Mesodermal cell (in vitro differentiated cells): ENCODE data around the gene EEF1AKMT1.
A peak's percentile ranks its signal among the peaks of the same experiment; 100 is the strongest.

ENCODE experiments used
- H3K27ac ChIP-seq: 2 replicates; pipeline ENCODE4 v1.7.0; 2013; ENCODE audit warnings: mild to moderate bottlenecking, low read depth, low read length, moderate library complexity; ENCODE audit not compliant: severe bottlenecking
- H3K36me3 ChIP-seq: 2 replicates; pipeline ENCODE4 v1.7.1; 2013; ENCODE audit warnings: mild to moderate bottlenecking, low read length, moderate library complexity; ENCODE audit not compliant: control insufficient read depth, insufficient read depth
- H3K4me1 ChIP-seq: one replicate; pipeline ENCODE4 v1.7.1; 2013; ENCODE audit warnings: mild to moderate bottlenecking, low read length; ENCODE audit not compliant: insufficient read depth, control insufficient read depth, poor library complexity, severe bottlenecking
- H3K4me3 ChIP-seq: 2 replicates; pipeline ENCODE4 v1.7.0; 2013; ENCODE audit warnings: low read length, control low read depth, mild to moderate bottlenecking; ENCODE audit not compliant: insufficient read depth, poor library complexity, severe bottlenecking; ENCODE audit errors: extremely low read depth
- H3K9me3 ChIP-seq: 2 replicates; pipeline ENCODE4 v1.7.1; 2013; ENCODE audit warnings: mild to moderate bottlenecking, low read length, moderate library complexity; ENCODE audit not compliant: control insufficient read depth
- WGBS, 2 experiments: methylation state at CpG; one replicate each; pipeline ENCODE4 v1.1.5; 2013; ENCODE audit warnings: missing lambda C conversion rate in 2 of 2; ENCODE audit not compliant: insufficient coverage in 2 of 2; 5-methylcytosine and 5-hydroxymethylcytosine counted together

The EEF1AKMT1 gene

DNA sequence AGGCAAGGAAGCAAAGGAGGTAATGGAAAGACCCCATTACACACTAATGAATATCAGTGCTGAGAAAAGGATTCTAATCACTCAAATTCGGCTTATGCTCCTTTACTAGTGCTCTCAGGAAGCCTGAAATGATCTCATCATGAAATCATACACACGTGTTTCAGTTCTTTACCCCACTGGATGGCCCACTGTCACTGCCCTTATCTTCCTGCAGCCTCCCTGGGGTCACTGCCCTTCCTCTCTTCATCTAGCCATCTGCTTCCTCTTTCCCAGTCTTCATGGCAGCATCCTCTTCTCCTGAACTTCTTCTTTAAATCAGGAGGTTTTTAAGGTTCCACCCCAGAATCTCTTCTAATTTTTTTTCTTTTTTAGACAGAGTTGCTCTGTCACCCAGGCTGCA is 27.9 kb upstream of the EEF1AKMT1 start:
- no peak overlapping the region for H3K27ac ChIP-seq
- 66 to 71% methylated on average over 2 of the region's 2 CpGs for WGBS, 2 experiments

DNA sequence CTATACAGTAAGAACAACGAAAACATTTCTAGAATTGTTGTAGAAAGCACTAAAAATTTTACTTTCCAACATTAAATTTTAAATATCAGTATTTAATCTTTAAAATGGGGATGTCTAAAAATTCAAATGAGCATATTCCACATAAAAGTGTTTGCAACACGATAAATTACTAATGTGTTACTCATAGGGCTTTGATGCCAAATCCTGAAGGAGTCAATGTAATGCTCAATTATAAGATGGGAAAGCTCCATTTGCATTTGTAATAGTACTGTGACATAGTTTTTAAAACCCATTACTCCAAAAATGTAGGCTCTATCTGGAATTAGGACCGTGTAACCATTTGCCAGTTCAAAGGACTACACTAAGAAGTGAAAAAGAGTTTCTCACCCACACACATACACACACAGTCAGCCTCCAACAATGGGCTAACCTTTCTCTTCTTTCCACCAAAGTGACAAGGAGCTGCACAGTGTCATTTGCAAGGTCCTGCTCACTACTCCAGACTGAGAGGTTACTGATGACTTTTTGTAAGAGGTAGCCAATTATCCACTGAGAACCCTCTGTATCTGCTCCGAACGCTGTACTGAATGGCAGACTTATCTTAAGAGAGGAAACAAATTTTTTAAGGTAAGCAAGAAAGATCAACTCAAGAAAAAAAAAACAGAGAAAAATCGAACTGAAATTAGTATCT is 26.1 kb upstream of the EEF1AKMT1 start:
- H3K36me3 ChIP-seq = peaks cover 24% of the 10 kb centered on the region
- no peak overlapping the region for H3K27ac ChIP-seq
- WGBS, 2 experiments = 91 to 93% methylated on average over 2 to 3 of the region's 6 CpGs
- H3K4me3 ChIP-seq = no peak overlapping the region
- H3K4me1 ChIP-seq = peaks cover 19% of the 10 kb centered on the region
- H3K9me3 ChIP-seq = no peaks in the 10 kb centered on the region

More for the DNA sequence above, 27.9 kb upstream of the EEF1AKMT1 start:
- H3K36me3 ChIP-seq = peaks cover 16% of the 10 kb centered on the region
- no peaks in the 10 kb centered on the region for H3K9me3 ChIP-seq
- no peak overlapping the region for H3K4me3 ChIP-seq
- peaks cover 19% of the 10 kb centered on the region for H3K4me1 ChIP-seq

DNA sequence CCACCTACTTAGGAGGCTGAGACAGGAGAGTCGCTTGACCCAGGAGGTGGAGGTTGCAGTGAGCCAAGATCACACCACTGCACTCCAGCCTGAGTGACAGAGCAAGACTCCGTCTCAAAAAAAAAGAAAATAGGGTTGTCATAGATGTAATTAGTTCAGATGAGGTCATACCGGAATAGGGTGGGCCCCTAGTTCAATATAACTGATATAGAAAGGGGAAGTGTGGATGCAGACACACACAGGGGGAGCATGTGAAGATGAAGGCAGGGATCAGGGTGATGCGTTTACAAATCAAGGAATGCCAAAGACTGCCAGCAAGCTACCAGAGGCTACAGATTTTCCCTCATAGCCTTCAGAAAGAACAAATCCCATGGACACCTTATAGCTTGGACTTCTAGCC is 24.3 kb upstream of the EEF1AKMT1 start:
- H3K9me3 ChIP-seq = no peaks in the 10 kb centered on the region
- H3K4me3 ChIP-seq = no peak overlapping the region
- peaks cover 32% of the 10 kb centered on the region for H3K36me3 ChIP-seq
- 88 to 100% methylated on average over 3 of the region's 4 CpGs for WGBS, 2 experiments
- peaks cover 19% of the 10 kb centered on the region for H3K4me1 ChIP-seq
- H3K27ac ChIP-seq = no peak overlapping the region

DNA sequence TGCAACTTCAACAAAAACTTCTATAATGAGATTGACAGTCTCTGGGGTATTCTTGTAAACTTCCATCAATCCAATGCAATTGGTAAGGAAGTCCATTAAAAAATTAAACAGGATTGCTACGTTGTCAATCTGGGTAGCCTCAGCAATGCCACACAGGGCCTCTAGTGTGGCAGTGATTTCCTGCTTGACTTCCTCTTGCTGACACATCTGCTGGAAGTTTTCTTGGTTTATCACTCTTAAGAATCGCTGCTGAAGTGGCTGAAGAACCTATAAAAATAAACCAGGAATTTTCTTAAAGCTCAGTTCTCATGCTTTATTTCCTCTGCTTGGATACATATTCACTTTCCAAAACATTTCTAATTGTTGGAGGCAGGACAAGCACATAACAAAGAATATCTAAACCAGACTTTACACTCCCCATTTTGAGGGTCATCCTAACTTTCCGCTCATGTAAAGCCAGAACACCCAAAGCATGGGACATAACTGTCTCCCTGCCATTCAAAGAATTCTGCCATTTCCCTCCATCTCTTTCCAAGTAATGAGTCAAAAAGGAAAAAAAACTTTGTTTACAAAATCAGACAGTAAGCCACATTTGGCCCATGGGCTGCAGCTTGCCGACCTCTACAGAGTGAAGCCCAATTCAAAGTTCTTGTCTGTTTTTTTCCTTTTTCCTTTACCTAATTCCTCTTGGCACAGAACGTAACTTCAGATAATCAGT is 23.2 kb upstream of the EEF1AKMT1 start:
- peak overlapping the region; percentile 51 for H3K27ac ChIP-seq
- peaks cover 17% of the 10 kb centered on the region for H3K4me1 ChIP-seq
- no peak overlapping the region for H3K4me3 ChIP-seq
- H3K9me3 ChIP-seq = no peaks in the 10 kb centered on the region
- peaks cover 32% of the 10 kb centered on the region for H3K36me3 ChIP-seq
- WGBS, 2 experiments = 86 to 93% methylated on average over 3 to 4 of the region's 5 CpGs

DNA sequence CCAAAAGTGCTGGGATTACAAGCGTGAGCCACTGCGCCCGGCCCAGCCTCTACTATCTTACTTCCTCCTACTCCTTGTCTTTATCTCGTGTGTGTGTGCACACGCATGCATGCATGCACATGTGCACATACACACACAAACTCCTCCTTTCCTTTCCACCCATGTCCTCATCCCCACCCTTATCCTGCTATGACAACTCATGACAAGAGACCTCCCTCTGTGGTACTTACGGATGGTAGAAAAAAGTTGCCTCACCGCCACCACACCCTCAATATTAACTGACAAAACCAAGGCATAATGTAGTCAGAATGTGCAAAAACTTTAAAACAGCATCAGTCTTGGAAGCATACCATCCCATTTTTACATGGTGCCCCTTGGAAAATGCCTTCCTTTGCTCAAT is 15.9 kb upstream of the EEF1AKMT1 start:
- Histone ChIP-seq H3K4me1 (no peaks in the 10 kb centered on the region), H3K27ac (no peak overlapping the region), H3K9me3 (no peaks in the 10 kb centered on the region), H3K4me3 (no peak overlapping the region), H3K36me3 (peaks cover 46% of the 10 kb centered on the region)
- 89 to 96% methylated on average over 5 to 7 of the region's 7 CpGs for WGBS, 2 experiments

DNA sequence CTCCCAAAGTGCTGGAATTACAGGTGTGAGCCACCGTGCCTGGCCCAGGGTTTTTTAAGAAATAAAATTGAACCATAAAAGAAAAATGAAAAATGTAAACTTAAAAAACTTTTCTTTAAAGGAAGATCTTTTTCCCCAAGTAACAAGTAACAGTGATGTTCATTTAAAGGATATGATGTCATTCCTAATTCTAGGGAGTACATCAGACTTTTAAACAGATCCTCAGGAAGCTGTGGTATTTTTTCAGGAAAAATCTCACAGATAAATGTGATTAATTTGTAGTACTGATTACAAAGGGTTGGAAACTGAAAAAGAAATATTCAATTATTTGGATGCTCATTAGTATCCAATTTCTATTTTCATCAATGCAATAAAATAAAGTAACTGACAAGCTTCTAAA is 14.6 kb upstream of the EEF1AKMT1 start:
- Histone ChIP-seq H3K36me3 (peaks cover 39% of the 10 kb centered on the region), H3K4me3 (no peak overlapping the region), H3K27ac (no peak overlapping the region), H3K4me1 (no peaks in the 10 kb centered on the region), H3K9me3 (no peaks in the 10 kb centered on the region)
- no CpG with 5 or more reads among the region's 1 CpG for WGBS, 2 experiments

DNA sequence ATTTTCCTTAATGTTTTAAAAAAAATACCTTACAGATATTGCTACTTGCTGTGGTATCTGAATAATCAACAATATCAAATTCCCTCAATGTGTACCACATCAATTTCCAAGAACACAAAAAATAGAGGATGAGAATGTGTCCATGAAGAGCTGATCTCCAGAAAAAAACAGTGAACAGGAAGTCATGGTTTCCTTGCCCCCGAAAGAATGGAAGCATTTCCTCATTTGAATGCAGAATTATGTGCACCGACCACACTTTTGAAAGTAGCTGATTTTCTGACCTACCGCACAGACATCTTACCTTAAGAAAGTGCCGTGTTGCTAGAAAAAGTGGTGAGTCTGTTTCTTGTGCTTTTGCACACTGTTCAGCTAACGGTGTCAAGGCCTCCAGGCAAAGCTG is 13.4 kb upstream of the EEF1AKMT1 start:
- H3K27ac ChIP-seq = no peak overlapping the region
- H3K36me3 ChIP-seq = peaks cover 50% of the 10 kb centered on the region
- H3K4me3 ChIP-seq = no peak overlapping the region
- H3K4me1 ChIP-seq = no peaks in the 10 kb centered on the region
- H3K9me3 ChIP-seq = no peaks in the 10 kb centered on the region
- 94 to 100% methylated on average over 2 to 5 of the region's 5 CpGs for WGBS, 2 experiments

DNA sequence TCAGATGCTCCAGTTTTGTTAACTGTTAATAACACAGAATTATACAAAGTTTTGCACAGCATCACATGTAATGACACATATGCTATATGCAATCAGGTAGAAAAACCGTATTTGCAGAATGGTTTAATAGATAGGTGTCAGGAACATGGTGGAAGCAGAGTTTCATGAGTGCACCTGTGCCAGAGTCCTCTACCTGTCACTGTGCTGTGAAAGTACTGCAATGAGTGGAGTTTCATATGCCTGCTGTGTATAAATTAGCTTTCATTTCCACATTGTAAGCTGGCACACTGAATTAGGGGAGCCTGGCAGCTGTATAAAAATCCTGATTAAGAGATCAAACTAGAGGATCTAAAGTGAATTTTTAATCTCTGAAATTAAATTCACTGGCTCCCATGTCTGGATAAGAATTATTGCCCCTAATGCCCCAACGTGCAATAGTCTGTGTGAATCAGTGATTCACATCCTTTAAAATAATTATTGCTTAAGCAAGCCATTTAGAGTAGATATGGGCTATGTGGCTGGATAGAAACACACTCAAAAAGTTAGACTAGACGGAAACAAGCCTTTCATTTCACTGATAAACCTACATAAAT is 8.5 kb upstream of the EEF1AKMT1 start:
- Histone ChIP-seq H3K9me3 (no peaks in the 10 kb centered on the region), H3K27ac (no peak overlapping the region), H3K4me3 (no peak overlapping the region), H3K4me1 (no peaks in the 10 kb centered on the region), H3K36me3 (peaks cover 37% of the 10 kb centered on the region)
- whole genome bisulfite sequencing, 2 experiments = 88 to 100% methylated on average over 1 of the region's 3 CpGs

DNA sequence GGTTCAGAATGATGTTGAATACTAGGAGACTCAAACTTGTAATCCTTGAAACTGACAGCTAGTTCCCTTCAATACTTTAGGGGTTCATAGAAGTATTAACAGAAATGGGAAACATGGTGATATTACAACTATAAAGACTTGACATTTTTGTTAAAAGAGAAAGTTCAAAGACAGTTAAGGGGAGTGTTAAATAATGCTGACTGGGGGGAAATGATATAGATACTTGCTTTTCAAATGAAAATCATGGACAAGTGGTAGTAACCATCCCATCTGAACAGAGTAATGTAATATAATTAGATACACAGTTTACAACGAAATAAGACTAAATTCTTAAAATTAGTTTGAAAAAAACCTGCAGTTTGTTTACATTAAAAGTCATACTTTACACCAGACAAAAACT is 6.6 kb upstream of the EEF1AKMT1 start:
- Histone ChIP-seq H3K4me1 (no peaks in the 10 kb centered on the region), H3K9me3 (no peaks in the 10 kb centered on the region), H3K4me3 (no peak overlapping the region), H3K36me3 (peaks cover 22% of the 10 kb centered on the region), H3K27ac (no peak overlapping the region)
- no CpG with 5 or more reads among the region's 1 CpG for WGBS, 2 experiments

DNA sequence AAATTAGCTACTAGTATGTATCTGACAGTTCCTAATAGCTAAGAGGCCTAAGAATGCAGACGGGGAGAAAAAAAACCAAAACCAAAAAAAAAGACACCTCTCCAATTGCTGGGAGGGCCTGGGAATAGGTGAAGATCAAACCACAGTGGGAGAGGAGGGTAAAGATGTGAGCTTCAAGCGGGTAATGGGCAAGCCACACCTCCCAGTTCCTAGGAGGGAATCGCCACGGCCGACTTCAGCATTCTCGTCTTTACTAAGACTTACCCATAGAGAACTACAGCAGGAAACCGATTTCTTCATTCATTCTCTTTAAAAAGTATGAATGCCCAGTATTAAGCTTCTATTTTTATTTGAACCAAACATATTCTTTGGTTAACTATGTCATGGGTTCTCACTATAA is 5.6 kb upstream of the EEF1AKMT1 start:
- Histone ChIP-seq H3K9me3 (no peaks in the 10 kb centered on the region), H3K4me1 (no peaks in the 10 kb centered on the region), H3K36me3 (peaks cover 18% of the 10 kb centered on the region), H3K27ac (no peak overlapping the region), H3K4me3 (no peak overlapping the region)
- WGBS, 2 experiments = no CpG with 5 or more reads among the region's 7 CpGs

DNA sequence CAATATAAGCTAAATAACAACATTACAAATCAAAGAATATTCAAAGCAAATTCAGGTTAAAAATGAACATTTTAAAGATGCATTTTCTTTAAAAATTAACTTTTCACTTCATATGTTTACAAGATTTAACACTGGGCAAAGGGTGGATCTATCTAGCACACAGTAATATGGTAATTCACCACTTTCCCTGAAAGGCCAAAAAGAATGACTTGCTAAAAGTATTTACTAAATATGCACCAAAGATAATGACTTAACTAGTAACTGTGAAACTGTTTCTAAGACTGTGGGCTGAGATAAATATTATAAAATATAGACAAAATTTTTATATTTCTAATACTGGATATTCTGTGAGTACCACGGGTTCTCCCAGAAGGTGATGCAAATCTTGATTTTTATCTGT is 4.5 kb upstream of the EEF1AKMT1 start:
- Histone ChIP-seq H3K4me1 (no peaks in the 10 kb centered on the region), H3K4me3 (no peak overlapping the region), H3K27ac (no peak overlapping the region), H3K9me3 (no peaks in the 10 kb centered on the region), H3K36me3 (peaks cover 16% of the 10 kb centered on the region)
- WGBS, 2 experiments = no CpG with 5 or more reads among the region's 1 CpG
